SK-N-SH (cell line): Measurements from ENCODE around the gene CNEP1R1.

Source experiments
- EZH2phosphoT487 ChIP-seq: fragments of 200-600 bp; sonication (generic); IDR thresholded peaks from 2 replicates; pipeline ENCODE4 v1.6.1; 2017; ENCODE audit warnings: low read depth, mixed run types, mild to moderate bottlenecking, antibody characterized with exemption, moderate library complexity, borderline replicate concordance
- FOXJ3 ChIP-seq: sonication (generic); formaldehyde crosslinking; IDR thresholded peaks from 2 replicates; pipeline ENCODE4 v1.5.1; 2020; ENCODE audit warnings: mild to moderate bottlenecking, missing genetic modification reagents
- GABPA ChIP-seq: IDR thresholded peaks from 2 replicates; pipeline ENCODE4 v1.4.0; 2012; ENCODE audit warnings: low read depth, mild to moderate bottlenecking
- NRF1 ChIP-seq: IDR thresholded peaks from 2 replicates; pipeline ENCODE4 v1.6.1; 2012; ENCODE audit warnings: low read depth, mild to moderate bottlenecking, low read length
- SIN3A ChIP-seq: IDR thresholded peaks from 2 replicates; pipeline ENCODE4 v1.6.1; 2012; ENCODE audit warnings: low read depth, mild to moderate bottlenecking, low read length, moderate library complexity, borderline replicate concordance
- SMC3 ChIP-seq: IDR thresholded peaks from 2 replicates; pipeline ENCODE4 v1.6.1; 2012; ENCODE audit warnings: low read depth, low read length, improper control_type of control experiment
- TCF12 ChIP-seq: IDR thresholded peaks from 2 replicates; pipeline ENCODE4 v1.4.0; 2012
- TF ChIP-seq, protein P1 (sequence below): fragments of 200-600 bp; sonication (generic); IDR thresholded peaks from 2 replicates; pipeline ENCODE4 v1.6.1; 2017; ENCODE audit warnings: antibody characterized with exemption, mild to moderate bottlenecking, moderate library complexity
- TF ChIP-seq, protein P2 (sequence below): fragments of 150-350 bp; IDR thresholded peaks from 2 replicates; pipeline ENCODE4 v1.6.1; 2017; ENCODE audit warnings: antibody characterized with exemption, low read length, low read depth, borderline replicate concordance

GRCh38 chr16:49980166-49980565 is 44.9 kb upstream of the CNEP1R1 start:
- TF ChIP-seq SMC3 (no peak), TCF12 (no peak), SIN3A (no peak), NRF1 (no peak), FOXJ3 (CRISPR knock-in tag) (no peak), GABPA (no peak), EZH2phosphoT487 (no peak)
- TF ChIP-seq, protein P1, sequence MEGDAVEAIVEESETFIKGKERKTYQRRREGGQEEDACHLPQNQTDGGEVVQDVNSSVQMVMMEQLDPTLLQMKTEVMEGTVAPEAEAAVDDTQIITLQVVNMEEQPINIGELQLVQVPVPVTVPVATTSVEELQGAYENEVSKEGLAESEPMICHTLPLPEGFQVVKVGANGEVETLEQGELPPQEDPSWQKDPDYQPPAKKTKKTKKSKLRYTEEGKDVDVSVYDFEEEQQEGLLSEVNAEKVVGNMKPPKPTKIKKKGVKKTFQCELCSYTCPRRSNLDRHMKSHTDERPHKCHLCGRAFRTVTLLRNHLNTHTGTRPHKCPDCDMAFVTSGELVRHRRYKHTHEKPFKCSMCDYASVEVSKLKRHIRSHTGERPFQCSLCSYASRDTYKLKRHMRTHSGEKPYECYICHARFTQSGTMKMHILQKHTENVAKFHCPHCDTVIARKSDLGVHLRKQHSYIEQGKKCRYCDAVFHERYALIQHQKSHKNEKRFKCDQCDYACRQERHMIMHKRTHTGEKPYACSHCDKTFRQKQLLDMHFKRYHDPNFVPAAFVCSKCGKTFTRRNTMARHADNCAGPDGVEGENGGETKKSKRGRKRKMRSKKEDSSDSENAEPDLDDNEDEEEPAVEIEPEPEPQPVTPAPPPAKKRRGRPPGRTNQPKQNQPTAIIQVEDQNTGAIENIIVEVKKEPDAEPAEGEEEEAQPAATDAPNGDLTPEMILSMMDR = no peak
- TF ChIP-seq, protein P2, sequence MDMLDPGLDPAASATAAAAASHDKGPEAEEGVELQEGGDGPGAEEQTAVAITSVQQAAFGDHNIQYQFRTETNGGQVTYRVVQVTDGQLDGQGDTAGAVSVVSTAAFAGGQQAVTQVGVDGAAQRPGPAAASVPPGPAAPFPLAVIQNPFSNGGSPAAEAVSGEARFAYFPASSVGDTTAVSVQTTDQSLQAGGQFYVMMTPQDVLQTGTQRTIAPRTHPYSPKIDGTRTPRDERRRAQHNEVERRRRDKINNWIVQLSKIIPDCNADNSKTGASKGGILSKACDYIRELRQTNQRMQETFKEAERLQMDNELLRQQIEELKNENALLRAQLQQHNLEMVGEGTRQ = no peak
